SK-N-SH treated with all-trans-retinoic acid at 6 μM for 48 hours (cell line): ENCODE measurements around the gene USP38.

Experiments used
- ARNTL ChIP-seq: fragments of 450-650 bp; formaldehyde crosslinking; IDR thresholded peaks from 2 replicates; pipeline ENCODE4 v1.5.0; 2020; ENCODE audit warnings: low read depth, mild to moderate bottlenecking, moderate library complexity, borderline replicate concordance
- CSRNP3 ChIP-seq: fragments of 250-450 bp; sonication (Bioruptor Pico); IDR thresholded peaks from 2 replicates; pipeline ENCODE4 v1.5.1; 2021; ENCODE audit warnings: mild to moderate bottlenecking, moderate library complexity
- ISL1 ChIP-seq: fragments of 250-450 bp; sonication (Bioruptor Pico); IDR thresholded peaks from 2 replicates; pipeline ENCODE4 v2.1.2; 2022; ENCODE audit warnings: mild to moderate bottlenecking, moderate library complexity
- PPARA ChIP-seq: fragments of 250-450 bp; sonication (Bioruptor Pico); IDR thresholded peaks from 2 replicates; pipeline ENCODE4 v1.5.0; 2020; ENCODE audit warnings: mild to moderate bottlenecking, borderline replicate concordance
- SNAI2 ChIP-seq: fragments of 250-450 bp; sonication (Bioruptor Pico); IDR thresholded peaks from 2 replicates; pipeline ENCODE4 v1.5.0; 2020; ENCODE audit warnings: mild to moderate bottlenecking, moderate library complexity
- ZC3H10 ChIP-seq: fragments of 250-450 bp; sonication (Bioruptor Pico); IDR thresholded peaks from 2 replicates; pipeline ENCODE4 v1.5.1; 2021; ENCODE audit warnings: mild to moderate bottlenecking, moderate library complexity
- ZFP30 ChIP-seq: fragments of 450-650 bp; formaldehyde crosslinking; IDR thresholded peaks from 2 replicates; pipeline ENCODE4 v1.5.0; 2022; ENCODE audit warnings: mild to moderate bottlenecking, moderate library complexity

GRCh38 chr4:143212566-143212965, 27.8 kb downstream of the USP38 start:
- TF ChIP-seq ZFP30 (CRISPR knock-in tag) (no peak), PPARA (CRISPR knock-in tag) (no peak), SNAI2 (CRISPR knock-in tag) (no peak), ISL1 (CRISPR knock-in tag) (no peak), CSRNP3 (CRISPR knock-in tag) (no peak), ARNTL (CRISPR knock-in tag) (no peak), ZC3H10 (CRISPR knock-in tag) (no peak)
